SK-N-DZ (cell line): Measurements from ENCODE around the gene MYZAP.

ENCODE experiments used
- DNase-seq: peaks from one replicate; pipeline ENCODE4 v3.0.0-alpha.2; 2015; ENCODE audit warnings: low spot score

Gene MYZAP

DNA sequence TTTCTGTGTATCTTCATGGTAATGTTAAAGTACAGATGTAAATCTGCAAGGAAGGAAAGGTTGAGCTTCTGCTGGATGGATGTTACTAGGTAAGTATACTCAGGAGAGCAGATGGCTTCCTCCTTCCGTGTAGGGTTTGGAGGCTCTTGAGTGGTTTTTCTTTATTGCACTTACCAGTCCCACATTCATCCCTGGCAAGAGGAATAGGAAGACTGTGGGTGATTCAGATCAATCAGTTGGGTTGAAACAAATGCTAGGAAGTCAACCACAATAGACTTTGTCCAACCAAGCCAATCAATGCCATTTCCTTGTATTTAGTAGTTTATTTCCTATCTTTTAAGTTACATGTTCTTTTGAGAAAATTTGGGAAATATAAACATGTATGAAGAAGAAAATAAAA is 26.6 kb downstream of the MYZAP start:
- DNase-seq = no peak

DNA sequence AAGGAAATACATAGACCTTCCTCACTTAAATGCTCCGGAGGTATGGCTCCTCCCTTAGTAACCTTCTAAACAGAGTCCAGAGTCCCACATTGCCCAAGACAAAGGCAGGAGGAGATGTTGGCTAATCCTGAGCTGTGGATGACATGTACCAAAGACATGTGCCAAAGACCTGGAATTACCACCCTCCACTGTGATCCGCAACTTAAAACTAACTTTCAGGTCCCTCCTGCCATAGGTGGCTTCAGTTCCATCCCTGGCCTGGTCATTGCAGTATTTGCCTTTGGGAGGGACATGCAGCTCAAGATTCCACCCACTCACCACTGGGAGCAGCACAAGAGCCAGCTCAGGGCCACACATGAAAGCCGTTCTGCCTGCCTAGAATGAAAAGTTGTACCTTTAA is 28.0 kb downstream of the MYZAP start:
- DNase-seq = no peak

DNA sequence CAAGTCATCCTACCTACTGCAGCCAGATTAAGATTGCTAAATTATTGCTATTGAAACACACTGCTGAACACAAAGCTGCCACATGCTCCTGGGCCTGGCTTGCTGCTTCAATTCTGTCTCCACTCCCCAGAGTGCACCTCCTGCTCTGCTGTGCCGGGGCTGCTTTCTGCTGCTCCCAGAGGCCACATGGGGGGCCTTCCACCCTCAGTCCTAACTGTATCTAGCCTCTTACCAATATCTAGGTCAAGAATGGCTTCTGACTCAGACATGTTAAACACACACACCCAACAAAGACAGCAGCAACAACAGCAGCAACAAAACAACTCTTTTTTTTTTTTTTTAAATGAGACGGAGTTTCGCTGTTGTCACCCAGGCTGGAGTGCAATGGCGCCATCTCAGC is 33.0 kb downstream of the MYZAP start:
- DNase-seq = no peak

DNA sequence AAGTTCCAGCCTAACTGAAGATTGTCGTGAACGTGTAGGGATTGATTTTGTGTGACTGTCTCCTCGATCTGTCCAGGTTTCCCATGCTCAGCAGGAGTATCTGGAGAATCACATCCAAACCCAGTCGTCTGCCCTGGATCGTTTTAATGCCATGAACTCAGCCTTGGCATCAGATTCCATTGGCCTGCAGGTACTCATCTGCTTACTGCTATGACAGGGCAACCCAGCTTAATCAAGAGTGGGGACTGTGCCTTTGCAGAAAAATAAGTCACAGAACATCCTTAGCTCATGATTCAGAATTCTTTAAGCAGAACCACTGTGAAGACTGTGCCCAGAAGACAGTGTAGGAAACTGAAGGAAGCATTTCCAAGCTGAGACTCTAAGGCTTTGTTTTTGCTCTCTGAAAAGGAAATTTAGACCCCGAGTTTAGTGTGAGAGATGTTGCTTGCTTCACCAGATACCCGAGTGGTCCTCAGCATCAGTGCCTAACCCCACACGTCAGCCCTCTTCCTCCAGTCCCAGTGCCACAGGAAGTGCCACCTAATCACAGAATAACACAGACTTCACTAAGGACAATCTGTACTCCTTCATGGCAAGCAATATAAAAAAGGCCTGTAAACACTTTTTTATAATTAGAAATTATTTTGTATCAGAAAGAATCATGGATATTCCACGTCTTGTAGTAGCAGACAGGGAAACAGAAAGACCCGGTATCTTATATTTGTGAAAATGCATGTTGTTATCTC is 34.2 kb downstream of the MYZAP start:
- no peak for DNase-seq

DNA sequence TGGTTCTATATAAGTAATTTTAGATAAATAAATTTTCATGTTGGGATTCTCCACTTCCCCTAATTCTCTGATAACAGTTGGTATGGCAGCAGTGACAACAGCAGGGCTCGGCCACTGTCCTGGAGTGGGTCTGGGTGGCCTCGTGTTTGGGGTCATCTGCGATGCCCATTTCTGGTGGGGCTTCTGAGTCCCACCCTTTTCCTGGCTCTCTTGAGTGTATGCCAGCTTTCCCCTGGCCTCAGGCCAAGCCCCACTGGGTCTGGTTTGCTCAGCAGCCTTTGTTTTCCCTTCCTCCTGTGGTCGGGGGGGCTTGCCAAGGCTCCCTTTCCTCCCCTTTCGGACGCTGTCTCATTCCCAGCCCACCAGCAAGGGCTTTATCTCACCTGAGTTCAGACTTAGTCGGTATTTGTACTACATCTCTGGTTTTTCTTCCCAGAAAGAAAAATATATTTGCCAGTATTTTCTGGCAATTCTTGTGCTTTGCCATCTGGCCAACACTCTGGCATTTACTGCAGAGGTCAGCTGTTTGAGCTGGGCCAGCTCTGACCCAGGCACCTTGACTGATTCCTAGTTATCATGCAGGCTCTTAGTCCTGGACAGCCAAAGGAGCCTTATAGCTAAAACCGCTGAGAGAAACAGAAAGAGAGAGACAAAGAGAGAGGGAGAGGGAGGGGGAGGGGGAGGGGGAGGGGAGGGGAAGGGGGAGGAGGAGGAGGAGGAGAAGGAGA is 35.2 kb downstream of the MYZAP start:
- no peak for DNase-seq

DNA sequence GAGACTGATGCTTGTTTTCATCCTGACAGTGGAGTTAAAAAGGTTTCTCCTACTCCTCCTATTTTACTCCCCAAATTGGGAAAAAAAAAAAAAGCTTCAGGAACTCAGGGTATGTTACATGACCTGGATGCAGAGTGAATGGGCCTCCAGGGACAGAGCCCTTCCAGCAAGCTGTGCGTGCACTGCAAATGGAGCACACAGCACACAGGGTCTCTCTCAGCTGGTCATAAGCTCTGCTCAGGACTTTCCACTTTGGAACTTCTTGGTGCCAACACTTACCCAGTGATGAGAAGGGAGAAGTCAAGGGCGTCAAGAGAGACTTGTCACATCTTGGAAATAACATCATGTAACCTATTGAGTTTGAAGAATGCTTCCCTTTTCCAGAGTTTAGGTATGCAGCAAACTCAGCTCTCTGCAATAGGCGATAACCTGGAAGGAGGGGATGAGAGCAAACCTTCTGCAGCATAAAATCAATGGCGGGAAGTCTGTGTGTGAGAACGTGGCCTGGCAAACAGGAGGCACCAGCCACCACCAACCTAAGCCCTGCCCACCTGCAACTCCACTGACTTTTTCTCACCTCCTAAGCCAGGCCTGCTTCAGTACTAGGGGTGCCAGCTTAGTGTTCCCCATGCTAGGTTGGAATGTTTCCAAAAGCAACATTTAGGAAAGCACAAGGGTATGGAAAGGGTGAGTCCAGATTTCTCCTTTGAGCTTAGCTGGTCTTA is 39.8 kb downstream of the MYZAP start:
- no peak for DNase-seq

DNA sequence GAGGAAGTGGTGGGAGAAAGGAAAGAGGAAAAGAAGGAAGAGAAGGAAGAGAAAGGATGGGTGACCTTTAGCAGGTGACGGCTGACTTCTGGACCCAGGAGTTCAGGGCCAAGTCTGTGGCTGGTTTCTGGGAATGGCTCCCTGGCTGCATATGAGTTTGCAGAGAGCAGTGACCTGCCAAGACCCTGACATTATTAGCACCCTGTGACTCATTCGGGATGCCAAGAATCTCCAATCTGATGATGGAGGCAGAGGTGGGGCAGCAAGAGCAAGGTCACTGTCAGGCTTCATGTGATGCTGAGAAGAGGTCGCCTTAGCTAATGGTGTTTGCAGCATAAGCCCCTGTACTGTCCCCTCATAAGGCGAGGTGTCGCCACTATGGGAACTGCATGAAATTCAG is 42.6 kb downstream of the MYZAP start:
- DNase-seq = no peak

DNA sequence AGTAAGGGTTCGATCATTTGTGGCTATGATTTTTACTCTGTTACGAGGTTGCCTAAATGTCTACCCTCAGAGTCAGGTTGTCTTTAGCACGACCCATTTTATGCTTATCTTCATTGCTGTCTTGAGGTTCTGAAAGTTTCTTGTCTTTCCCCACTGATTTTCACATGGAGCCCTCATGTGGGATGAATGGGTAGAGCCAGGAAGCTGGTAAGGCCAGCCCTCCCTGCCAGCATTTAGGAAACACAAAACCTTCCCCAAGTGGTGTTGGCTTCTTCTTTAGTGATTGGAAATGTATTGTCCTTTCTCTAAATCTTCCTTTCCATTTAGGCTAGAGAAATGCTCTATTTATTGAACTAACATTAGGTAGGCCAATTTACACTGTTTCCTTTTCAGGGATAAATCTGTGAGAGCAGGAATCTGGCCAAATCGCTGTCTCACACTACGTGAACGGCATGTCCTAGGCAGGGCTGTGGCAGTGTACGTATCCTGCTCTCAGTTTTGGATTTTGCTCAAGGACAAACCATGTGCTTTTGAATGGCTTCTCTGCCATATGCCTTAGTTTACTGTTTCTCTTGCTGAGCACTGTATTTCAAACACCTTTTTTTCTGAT is 43.7 kb downstream of the MYZAP start:
- no peak for DNase-seq

DNA sequence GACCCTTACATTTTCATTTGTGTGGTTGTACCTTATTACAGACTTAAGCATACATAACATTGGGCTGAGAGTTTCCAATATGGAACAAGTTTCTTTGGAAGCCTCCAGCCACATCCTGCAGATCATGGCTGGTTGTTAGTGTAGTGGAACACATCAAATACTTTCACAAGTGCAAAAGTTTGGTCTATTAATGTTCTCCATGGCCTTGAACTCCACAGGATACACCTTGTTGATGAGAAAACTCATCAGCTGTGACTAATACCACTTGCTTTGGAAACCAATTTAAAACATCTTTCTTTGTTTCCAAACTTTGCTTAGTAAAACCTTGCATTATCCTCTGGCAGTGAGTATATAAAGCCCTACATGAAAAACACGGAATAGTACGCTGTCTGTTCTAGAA is 46.1 kb downstream of the MYZAP start:
- DNase-seq = no peak

DNA sequence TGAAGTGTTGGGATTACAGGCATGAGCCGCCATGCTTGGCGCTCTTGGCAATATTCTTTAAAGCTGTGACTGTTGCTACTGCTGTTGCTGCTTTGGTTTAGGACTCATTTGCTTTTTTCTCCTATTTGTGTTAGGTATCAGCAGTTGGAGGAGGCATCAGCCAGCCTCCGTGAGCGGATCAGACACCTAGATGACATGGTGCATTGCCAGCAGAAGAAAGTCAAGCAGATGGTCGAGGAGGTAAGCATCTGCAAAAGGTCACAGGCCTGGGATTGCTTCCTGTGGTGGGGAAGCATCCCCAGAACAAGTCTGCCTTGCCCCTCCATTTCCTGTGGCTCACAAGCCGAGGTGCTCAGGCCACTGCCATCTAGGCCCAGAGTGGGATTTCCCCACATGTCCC is 47.6 kb downstream of the MYZAP start:
- no peak for DNase-seq

DNA sequence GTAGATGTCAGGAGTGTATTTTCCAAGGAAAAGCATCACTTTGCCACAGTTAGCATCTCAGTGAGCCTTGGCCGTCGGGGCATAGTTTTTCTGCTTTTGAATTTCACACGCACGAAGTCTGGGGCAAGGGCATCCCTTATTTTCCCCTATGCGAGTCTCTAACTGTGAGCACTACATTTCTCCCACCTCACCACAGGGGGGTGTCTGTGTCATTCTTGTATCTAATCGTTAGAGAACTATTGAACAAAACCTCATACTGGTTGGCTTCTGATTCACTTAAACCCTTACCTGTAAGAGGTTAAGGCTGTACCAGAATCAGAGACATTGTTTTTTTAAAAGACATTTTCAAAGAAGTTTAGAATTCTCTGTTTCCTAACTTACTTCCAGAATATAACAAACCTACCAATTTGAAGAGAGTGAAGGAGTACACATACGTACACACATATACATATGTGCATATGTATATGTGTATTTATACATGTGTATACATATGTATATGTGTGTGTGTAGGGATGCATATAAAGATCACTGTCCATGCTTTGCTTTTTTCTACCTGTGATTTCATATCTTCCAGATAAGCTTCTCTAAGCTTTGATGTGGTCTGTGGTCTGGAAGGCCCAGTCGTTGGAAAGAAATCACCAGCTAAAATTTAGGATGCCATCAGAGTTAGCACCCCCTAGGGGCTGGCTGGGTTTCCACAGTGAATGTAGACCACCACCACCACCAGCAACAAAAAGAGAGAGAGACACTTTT is 49.4 kb downstream of the MYZAP start:
- peak; percentile 26 for DNase-seq

DNA sequence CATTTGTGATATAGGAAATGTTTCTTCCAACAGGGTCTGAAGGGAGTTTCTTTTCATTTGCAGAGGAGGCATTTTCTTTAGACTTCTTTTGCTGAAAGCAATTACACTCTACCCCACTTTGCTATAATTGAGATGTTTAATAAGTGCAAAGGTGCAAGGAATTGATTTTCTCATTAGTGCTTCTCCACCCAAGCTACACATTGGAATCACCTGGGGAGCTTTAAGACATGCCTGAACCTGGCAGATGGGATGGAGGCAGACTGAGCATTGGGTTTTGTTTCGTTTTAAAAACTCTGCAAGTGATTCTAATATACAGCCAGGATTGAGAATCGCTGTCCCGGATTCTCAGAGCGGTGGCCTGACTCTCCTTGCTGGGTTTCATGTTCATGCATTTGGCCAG is 52.1 kb downstream of the MYZAP start:
- DNase-seq = no peak

DNA sequence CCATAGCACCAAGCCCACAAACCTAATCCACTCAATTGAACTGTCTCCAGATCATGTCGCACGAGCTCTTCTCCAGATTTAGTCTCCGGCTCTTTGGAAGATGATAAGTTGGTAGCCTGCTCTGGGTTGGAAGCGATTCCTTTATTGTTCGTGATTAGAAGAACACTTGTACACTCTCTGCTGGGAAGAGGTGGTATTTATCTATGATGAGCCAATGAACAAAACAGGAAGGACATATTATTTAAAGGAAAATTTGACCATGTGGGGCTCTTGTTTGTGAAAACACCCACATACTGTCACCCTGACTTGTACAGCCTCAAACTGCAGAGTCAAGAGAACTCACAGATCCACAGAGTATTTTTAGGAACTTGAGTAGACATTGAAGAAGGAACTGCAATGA is 54.4 kb downstream of the MYZAP start:
- no peak for DNase-seq

DNA sequence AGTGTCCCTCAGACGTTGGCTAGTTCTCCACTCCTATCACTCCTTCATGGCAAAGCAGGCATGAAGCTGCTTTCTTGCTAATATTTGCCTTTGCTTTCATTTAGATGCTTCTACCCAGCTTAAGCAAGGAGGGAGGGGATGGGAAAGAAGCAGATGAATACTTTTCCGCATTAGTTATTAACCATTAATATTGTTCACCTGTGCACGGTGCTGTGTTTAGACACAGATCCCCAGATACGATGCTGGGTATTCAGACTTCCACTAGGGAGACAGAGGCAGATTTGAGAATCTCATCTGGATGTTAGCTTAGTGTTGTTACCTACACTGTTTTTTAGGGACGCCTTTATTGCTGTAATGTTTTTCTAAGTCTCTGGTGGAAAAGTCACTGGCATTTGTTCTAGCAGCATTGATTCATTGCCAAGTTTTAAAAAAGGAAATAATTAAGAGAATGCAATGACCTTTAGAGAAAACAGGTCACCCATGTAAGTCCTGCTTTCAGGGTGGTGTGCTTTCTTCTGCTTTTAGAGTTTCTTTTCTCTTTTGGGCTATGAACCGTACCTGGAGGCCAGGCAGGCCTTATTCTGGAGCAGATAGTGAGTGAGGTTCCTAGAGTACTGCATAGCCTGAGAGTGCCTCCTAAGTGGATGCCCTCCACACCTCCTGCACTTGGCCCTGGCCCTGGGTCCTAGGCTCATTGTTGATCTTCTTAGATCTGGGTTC is 55.5 kb downstream of the MYZAP start:
- no peak for DNase-seq

DNA sequence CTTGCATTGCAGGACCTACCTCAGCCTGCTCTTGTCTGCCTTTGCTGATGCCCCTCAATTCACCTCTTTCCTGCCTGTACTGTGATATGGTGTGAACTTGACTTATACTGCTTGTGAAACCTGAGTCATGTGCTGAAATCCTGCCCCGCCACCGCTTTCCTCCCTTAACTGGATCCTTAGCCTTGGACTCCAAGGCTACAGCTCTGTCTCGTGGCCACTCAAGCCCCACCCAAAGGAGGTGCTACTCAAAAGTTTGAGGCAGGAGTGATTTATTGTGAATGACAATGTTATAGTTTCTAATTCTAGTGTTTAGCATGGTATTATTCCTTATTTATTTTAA is 56.1 kb downstream of the MYZAP start:
- no peak for DNase-seq

DNA sequence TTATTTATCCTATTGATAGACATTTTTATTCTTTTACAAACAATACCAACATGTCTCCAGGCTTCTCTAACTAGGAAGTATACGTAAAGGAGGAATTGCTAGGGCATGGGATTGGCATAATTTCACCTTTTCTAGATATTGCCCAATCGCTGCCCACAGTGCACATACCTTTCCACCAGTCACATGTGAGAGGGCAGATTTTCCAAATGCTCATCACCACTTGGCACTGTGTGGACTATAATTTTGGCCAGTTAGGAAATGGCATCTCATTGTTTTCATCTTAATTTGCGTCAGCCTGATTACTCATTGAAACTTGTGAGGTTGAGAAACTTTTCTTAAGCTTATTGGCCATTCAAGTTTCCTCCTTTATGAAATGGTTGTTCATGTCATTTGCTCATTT is 57.4 kb downstream of the MYZAP start:
- DNase-seq = no peak

DNA sequence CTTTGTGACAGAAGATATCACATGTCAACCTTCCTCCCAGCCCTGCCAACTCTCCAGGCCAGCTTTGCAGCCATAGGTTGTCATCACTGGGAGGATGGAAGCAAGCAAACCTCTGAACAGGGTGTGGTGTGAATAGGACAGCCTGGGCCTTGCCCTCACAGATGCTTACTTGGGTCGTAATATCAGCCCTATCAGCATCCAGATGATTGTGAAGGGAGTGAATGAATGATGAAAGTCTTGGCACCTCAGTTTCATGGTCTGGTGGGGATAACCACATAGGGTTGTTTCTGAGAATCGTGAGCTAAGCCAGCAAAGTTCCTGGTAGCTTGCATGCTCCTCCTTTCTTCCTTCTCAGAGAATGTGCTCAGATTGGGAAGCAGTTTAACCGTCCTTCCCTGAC is 59.7 kb downstream of the MYZAP start:
- no peak for DNase-seq

DNA sequence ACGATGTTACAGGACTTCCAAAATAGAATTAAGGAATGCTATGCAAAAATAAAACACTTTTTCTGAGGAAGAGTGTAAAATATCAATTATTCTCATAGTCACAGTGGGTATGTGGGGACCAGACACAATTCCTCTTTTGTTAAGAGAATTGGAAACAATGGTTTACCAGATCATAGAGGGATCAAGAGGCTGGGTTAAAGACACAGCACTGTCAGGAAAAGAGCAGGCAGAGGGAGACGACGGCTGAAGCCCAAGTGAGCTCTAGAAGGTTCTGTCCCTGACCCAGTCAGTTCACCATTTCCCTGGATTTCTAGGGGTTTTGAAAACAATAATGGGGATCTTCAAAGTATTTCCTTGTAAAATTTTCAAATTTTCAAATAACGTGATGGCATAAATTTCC is 60.8 kb downstream of the MYZAP start:
- DNase-seq = no peak

DNA sequence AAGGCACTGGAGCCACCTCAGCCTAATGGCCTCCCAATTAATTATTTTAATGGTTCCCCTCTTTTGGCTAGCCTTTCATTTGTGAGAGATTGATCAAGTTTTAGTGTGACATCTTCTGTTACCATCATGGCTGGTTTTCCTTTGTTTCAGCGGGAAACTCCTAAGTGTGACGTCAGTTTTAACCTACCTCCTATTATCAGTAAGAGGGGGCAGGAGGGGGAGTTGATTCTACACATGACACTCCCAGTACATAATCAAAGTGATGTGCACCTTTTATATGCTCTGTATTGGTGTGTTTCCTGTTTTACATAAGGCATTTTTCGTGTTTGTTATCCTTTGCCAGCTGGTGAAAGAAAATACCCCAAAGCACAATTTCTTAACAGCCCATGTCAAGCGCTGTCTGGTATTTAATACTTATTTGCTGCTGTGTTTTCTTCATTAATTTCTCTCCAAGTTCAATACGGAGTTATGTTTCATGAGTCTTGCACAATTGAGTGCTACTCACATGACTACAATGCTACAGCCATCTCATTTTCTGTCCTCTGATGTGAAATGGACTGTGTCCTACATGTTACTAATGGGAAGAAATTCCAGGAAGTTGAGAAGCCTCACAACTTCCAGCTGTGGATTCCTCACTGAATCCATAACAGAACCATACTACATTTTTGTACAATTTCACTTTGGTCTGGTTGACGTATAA is 62.6 kb downstream of the MYZAP start:
- no peak for DNase-seq

DNA sequence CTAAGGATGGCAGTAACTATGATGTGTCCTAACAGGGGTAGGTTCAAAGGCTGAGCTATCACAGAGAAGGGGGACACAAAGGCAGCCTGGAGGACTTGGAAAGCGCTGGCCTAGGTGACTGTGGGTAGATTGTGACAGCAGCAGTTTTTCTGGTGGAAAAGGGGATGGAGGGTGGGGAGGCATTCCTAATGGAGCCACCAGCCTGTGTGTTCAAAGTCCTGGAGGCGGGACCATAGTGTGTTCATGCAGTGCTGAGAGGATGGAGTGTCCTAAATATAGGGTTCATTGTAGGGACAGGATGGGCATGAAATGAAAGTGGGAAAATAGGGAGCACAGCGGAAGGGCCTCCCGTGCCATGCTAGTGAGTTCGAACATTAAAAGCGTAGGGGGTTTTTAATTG is 63.3 kb downstream of the MYZAP start:
- no peak for DNase-seq
